NCI-H345 treated with DMSO at 0.1 percent for 48 hours (cell line): ENCODE data around the gene DPM1.

Experiments used
- DNase-seq: peaks from one replicate; lab custom pipeline; 2025; ENCODE audit not compliant: unreplicated experiment; lab: John Stamatoyannopoulos, UW

Gene DPM1

GRCh38 chr20:50930976-50931305, 27.4 kb downstream of the DPM1 start:
- no peak for DNase-seq

DNA sequence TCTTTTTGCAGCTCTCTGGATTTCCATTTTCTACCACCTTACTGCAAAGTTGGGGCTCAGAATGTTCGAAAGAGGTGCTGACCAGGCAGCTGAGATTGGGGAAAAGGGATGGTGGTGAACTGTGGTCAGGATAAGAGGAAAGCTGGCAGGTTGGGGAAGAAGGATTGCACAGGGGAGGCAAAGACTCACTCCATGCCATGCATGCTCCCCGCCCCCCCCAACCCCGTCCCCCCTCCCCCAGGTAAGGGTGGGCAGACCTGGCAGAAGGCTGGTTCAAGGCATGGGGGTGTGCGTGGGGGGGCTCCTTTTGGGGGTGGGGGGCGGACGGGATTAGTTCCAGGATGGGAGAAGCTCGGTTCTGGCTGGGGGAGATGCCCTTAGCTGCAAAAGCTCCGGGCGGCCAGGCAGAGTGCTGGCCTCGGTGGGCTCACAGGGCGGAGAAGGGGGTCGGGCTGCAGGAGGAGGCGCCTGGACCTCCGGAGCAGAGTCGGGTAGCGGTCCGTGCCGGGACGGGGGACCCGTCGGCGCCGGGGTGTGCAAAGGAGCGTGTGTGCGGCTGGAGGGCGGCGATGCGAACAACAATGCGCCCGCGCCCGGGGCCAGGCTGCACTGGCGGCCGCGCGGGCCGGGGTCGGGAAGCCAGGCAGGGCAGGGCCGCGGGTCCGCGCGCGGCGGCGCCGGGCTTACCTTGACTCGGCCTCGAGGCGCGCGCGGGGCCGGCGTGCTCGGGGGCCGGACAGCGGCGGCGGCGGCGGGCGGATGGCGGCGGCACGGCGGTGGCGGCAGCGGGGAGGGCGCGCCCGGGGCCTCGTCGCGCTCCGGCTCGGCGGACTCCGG, 28.0 kb downstream of the DPM1 start:
- DNase-seq: no peak

DNA sequence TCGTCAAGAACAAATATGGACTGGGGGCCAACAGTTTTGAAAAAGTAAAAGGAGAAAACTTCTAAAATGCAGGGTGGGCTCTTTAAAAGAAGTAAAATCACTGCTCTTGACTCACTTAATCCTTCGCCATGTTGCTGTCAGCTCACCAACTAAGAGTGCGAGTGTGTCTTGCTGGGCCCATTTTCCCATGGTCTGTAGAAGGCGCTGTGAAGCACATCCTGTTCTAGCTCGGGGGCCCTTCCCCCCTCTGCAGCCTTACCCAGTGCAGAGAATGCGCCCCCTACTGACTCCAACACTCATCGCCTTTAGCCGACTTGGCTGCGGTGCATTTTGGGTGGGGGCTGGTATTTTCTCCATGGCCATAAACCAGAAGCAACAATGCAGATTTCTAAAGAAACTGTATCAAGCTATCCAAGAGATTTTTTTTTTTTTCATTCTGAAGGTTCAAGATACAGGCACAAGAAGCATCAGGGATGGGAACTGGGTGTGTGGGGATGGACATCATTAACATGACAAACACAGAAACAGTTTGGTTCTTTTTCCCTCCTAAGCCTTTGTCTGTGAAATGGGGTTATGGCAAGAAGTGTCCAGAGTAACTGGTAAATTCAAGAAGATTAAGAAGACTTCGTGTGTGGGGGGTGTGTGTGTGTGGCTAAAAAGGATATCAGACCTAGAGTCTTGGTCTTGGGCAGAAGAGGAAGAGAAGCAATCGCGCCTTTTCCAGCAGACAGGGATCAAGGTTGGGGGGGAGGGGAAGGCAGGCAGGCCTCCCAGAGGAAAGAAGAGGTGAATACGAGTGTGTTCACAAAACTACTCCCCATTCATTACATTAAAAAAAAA, 28.8 kb downstream of the DPM1 start:
- DNase-seq: peak; percentile 73

GRCh38 chr20:50928469-50928868, 29.9 kb downstream of the DPM1 start:
- no peak for DNase-seq

DNA sequence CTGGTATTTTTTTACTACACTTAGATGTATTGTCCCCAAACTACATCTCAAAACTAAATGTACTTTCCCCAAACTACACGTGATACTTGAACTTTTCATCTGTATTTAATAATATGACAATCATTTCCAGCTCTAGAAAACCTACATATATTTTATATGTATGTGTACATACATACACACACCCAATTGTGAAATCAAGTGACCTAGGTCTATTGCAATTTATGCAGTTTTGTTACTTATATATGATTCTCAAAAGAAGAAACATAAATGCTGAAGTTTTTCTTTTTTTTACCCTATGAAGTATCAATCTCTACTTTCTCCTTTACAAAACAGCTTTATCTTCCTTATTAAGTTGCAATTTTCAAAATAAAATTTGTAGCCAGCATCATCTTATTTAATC, 31.8 kb downstream of the DPM1 start:
- DNase-seq: no peak

- DNase-seq: no peak
These were observed 33.9 kb downstream of the DPM1 start for GRCh38 chr20:50924261-50924920.

DNA sequence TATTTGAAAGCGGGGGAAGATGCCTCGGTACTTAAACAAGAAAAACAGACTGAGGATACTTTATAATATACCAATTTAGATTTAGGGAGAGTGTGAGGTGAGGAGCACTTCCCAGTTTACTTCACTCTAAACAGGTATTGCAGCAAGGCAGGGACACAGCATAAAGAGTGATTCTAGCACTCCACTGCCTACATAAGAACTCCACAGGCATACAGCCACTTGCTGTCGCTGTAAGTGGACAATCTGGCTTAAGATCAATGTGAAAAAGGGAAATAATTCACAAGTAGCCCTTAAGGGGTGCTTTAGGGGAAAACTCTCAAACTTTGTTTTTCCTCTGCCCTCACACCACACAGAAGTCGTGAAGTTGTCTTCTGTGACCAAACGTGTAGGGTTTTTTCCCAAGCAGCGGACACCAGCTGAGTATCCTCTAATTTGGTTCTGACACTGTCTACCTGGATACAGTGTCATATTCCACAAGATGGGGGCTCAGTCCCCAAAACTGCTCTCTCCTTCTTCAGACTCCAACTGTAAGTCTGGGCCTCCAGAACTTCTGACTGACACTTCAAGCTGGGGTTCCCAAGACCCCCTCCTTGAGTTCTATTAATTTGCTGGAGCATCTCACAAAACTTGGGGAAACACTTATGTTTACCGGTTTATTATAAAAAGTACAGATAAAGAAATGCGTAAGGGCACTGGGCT, 36.4 kb downstream of the DPM1 start:
- DNase-seq: no peak

DNA sequence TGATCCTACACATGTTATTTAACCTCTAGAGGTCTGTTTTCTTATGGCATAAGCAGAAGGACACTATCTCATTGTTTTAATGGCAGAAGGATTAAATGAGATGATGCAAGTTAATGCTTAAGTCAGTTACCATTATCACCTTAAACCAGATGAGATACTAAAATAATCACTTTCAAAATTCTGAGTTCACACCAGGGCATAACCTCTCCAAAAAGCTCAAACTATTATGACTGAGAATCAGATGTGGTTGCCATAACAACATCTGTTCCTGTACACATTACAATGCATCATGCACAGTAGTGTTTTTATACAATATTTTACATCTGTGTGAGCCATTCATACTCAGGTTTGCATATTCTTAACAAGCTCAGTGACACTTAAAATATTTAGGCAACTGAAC, 37.3 kb downstream of the DPM1 start:
- DNase-seq: no peak

DNA sequence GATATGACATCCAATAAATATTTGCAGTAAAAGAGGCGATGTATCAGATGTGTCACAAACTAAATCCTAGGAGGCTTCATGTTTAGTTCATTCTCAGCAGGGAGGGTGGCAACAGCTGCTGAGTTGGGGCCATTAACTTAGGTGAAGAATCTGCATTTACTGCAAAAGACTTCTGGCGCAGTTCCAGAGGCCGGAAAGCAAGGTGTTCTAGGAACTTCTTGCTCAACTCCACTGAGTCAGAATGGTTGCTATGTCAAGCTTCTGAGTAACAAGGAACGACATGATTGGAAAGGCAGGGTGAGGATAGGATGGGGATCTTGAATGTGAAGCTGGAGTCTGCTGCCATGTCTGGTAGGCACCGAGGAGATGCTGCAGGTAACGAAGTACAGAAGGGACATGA, 38.8 kb downstream of the DPM1 start:
- no peak for DNase-seq

DNA sequence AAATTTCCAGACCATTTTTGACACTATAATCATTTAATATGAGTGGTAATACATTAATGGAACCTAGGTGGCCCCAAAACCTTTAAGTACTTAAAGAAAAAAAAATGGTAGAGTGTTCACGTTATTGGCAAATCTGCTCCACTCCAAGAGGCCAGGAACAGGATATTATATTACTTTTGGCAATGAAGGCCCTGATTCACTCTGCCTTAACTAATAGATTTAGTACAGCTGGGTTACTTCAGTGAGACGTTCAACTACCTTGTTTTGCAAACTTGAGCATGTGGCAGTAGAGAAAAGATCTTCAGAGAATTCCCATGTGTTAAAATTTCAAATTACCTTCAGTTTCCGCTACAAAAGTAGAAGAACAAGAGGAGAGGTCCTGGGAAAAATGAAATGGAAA, 39.9 kb downstream of the DPM1 start:
- no peak for DNase-seq

GRCh38 chr20:50916934-50917333, 41.4 kb downstream of the DPM1 start:
- DNase-seq: no peak

DNA sequence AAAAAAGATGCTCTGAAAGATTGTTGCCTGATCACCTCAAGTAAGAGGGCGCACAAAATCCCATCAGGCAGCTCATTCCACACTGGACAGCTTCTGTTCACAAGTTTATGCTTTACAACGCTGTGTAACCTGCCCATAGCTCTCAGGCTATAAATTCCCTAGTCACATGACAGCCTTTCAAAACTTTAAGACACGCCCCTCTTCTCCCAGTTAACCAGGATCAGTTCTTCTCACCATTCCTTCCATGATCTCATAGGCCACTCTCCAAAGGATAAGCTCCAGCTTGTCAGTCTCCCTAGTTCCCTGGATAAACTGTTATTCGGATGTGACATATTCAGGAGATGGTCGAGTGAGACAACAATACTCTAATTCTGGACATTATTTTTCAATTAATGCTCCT, 42.1 kb downstream of the DPM1 start:
- DNase-seq: no peak

- DNase-seq: no peak
These were observed 42.9 kb downstream of the DPM1 start for GRCh38 chr20:50915424-50915823.

DNA sequence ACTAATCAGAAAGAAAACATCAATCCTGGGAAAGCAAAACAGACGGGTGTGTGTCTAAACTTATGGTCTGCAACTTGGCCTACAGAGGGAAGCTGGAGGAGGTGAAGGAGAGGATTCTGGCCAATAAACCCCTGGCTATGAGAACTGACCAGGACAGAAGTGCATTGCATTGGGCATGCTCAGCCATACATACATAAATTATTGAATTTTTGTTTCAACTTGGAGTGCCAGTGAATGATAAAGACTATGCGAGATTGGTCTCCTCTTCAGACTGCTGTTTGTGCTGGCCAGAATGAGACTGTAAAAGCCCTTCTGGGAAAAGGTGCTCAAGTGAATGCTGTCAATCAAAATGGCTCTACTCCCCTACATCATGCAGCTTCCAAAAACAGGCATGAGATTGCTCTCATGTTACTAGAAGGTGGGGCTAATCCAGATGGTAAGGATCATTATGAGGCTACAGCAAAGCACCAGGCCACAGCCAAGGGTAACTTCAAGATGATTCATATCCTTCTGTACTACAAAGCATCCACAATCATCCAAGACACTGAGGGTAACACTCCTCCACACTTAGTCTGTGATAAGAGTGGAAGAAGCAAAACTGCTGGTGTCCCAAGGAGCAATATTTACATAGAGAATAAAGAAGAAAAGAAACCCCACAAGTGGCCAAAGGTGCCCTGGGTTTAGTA, 44.5 kb downstream of the DPM1 start:
- DNase-seq: no peak

DNA sequence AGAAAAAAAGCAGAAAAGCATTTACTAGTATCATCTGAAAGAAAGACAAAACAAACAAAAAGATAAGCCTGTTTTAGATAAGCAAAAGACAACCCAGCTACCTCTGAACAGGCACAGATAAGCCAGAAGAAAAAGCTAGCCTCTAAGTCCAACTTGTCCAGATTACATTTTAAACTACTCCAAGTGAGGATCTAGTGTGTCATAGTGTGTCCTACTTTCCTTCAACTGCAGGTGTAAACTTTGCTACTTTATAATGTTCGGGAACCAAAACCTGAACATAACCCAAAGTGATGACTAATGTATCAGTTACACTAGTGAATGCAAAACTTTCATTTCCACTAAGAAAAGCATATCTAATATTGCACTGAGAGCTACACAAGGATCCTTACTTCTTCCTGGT, 46.6 kb downstream of the DPM1 start:
- DNase-seq: no peak

DNA sequence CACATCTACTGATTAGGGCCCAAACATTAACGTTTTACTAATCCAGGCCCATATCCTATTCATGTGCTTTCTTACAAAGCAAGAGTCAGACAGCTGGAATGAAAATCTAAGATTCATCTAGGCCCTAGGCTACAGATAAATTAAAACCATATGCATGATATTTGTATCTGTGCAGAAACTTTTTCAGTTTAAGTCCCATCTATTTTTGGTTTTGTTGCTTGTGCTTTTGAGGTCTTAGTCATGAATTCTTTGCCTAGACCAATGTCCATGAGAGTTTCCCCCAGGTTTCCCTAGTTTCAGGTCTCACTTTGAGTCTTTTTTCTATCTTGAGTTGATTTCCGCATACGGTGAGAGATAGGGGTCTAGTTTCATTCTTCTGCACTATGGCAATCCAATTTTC, 47.3 kb downstream of the DPM1 start:
- no peak for DNase-seq

DNA sequence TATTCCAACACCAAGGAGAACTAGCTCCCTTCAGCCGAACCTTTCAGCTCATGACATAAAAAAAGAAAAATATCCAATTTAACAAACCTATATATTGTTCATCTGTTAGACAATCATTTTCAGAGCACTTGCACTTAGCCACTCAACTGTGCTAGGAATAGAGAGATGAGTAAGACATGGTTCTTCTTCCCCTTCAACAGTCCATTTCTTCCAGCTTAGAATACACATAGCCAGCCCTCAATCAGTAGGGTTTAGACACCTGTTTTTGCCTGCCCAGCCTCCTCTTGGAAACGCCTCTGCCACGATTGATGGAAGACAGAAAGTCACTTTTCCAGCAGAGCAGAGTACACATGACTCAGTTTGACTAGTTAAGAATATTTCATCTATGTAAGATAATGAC, 48.9 kb downstream of the DPM1 start:
- DNase-seq: no peak

DNA sequence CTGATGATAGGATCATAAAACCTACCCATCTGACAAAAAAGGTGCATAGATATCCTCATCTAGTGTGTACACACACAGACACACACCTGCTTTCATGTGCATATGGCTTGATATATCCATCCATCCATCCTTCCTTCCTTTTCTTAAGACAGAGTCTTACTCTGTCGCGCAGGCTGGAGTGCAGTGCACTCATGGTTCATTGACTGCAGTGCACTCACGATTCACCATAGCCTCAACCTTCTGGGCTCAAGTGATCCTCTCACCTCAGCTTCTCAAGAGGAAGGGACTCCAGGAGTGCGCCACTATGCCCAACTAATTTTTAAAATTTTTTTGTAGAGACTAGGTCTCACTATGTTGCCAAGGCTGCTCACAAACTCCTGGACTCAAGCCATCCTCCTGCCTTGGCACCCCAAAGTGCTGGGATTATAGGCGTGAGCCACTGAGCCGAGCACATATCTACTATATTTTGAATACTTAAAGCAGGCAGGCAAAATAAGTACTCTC, 54.2 kb downstream of the DPM1 start:
- no peak for DNase-seq

DNA sequence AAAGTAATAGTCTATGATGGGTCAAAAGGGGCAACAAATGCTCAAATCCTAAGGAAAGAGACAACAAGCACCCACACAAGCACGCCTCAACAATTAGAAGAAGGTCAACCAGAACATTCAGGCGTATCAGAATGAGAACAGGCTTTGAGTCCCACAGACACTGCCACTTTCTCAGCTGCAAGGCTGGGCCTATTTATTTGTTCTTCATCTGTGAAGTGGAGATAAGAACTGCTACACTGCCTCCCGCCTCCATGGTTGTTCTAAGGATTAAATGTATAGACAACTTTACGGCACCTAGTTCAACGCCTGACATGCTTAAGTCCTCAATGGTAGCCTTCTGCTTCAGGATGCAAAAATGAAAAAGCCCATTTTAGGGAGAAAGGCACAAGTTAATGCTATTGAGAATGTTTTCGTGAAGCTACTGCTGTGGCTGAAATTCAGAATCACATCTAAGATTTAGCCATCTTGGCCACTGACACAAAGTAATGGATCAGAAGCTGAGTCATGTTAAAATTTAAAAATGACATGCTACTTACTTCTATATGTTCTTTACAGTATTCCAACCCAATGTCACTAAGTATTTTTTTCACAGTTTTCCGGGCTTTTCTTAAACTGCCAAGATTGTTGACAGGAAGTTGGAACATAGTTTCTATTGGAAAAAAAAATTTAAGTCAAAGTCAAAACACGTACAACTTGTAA, 54.8 kb downstream of the DPM1 start:
- DNase-seq: no peak

GRCh38 chr20:50901301-50901700, 57.0 kb downstream of the DPM1 start:
- DNase-seq: no peak
